ENCODE measurements around the gene HOXA4.

HOXA4 gene

GRCh38 chr7:27147199-27148030, 16.9 kb upstream of the HOXA4 start, which contains the start of gene HOXA6:
TSS of gene HOXA6 (minus strand) at chr7:27147774. CDS start at chr7:27147749, 25 bp downstream.
- no peak for DNase-seq (ENCODE audit: low read depth)

- DNase-seq (ENCODE audit: low read depth), result no peak
Observed at GRCh38 chr7:27146491-27147198, 16.1 kb upstream of the HOXA4 start.

GRCh38 chr7:27145914-27146412, 15.4 kb upstream of the HOXA4 start:
- DNase-seq (ENCODE audit: low read depth), result no peak

- DNase-seq (ENCODE audit: low read depth), result no peak
Observed at GRCh38 chr7:27145165-27145913, 14.8 kb upstream of the HOXA4 start.

GRCh38 chr7:27144781-27145164, 14.2 kb upstream of the HOXA4 start:
- no peak for DNase-seq (ENCODE audit: low read depth)

GRCh38 chr7:27143950-27144780, 13.6 kb upstream of the HOXA4 start:
- no peak for DNase-seq (ENCODE audit: low read depth)

- DNase-seq (ENCODE audit: low read depth), result no peak
Observed at GRCh38 chr7:27143023-27143949, 12.7 kb upstream of the HOXA4 start, which contains the start of gene HOXA5. TSS of gene HOXA5 (minus strand) at chr7:27143681. CDS start at chr7:27143607, 74 bp downstream.

GRCh38 chr7:27142580-27143022, 12.0 kb upstream of the HOXA4 start:
- DNase-seq (ENCODE audit: low read depth), result no peak

GRCh38 chr7:27141923-27142579, 11.5 kb upstream of the HOXA4 start:
- DNase-seq (ENCODE audit: low read depth), result no peak

GRCh38 chr7:27141137-27141922, 10.8 kb upstream of the HOXA4 start:
- DNase-seq (ENCODE audit: low read depth), result no peak

- DNase-seq (ENCODE audit: low read depth), result no peak
Observed at GRCh38 chr7:27140126-27140857, 9.7 kb upstream of the HOXA4 start.

GRCh38 chr7:27139334-27140125, 9.0 kb upstream of the HOXA4 start:
- DNase-seq (ENCODE audit: low read depth), result no peak

GRCh38 chr7:27138985-27139333, 8.4 kb upstream of the HOXA4 start:
- no peak for DNase-seq (ENCODE audit: low read depth)

GRCh38 chr7:27138472-27138871, 7.9 kb upstream of the HOXA4 start:
- DNase-seq (ENCODE audit: low read depth), result no peak

- DNase-seq (ENCODE audit: low read depth), result no peak
Observed at GRCh38 chr7:27137640-27138315, 7.2 kb upstream of the HOXA4 start.

- DNase-seq (ENCODE audit: low read depth), result no peak
Observed at GRCh38 chr7:27134392-27134791, 3.8 kb upstream of the HOXA4 start.
